ENCODE results near the gene RPL3.

Gene RPL3

DNA sequence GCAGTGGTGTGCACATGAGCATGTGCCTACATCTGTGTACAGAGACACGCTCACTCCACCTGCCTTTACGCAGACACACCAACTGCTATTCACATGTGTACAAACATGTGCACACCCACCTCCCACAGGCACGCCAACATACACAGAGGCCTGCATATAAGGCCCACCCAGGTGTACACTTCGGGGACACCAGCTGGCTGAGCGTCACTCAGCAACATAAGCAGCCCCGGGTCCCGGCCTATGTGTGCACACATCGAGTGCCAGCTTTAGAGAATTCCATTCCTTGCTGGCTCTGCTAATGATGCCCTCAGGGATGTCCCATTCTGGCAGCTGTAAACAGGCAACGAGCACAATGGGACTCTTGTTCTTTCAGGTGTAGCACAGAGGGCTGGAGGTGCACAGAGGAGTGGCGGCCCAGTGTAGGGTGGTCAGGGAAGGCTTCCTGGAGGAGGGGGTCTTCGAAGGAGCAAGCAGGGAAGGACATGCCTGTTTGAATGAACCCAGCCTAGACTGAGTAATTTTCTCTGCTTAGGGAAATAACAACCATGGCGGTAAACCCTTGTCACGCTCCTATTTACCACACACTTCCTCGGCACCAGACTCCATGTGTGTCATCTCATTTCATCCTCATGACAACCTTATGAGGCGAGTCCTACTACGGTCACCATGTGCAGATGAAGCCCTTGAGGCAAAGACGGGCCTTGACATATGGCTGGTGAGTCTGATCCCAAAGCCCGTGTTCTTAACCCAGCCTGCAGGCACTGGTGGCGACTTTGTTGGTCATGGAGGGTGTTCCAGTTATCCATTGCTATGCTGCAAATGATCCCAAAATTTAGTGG, 35.1 kb downstream of the RPL3 start:
- H3K4me3 ChIP-seq (ENCODE audit: insufficient read depth in 1 of 2, low read depth in 1 of 2, low read length in 2 of 2): no peak overlapping the region
- no peaks in the 10 kb centered on the region for H3K79me1 ChIP-seq (replicated peaks; ENCODE audit: low read length, poor library complexity, severe bottlenecking)
- no peak overlapping the region for H2AK5ac ChIP-seq (ENCODE audit: low read length, severe bottlenecking)
- no peak overlapping the region for H2BK5ac ChIP-seq (ENCODE audit: low read depth, low read length, poor library complexity, severe bottlenecking)
- H3K4me1 ChIP-seq (ENCODE audit: control insufficient read depth, insufficient read depth, low read depth, low read length): peaks cover 38% of the 10 kb centered on the region
- 92% methylated on average over 19 of the region's 19 CpGs for WGBS
- peaks cover 11% of the 10 kb centered on the region for H3K9me3 ChIP-seq (ENCODE audit: control insufficient read depth, low read length)
- no peak overlapping the region for H2BK120ac ChIP-seq (ENCODE audit: low read depth, low read length)
- H3K27me3 ChIP-seq (ENCODE audit: control insufficient read depth in 1 of 2, insufficient read depth in 1 of 2, low read length in 2 of 2): peaks cover 0 to 2% of the 10 kb centered on the region in 2 experiments
- no peak overlapping the region for H3K23ac ChIP-seq (ENCODE audit: low read length in 2 of 2)
- H2BK15ac ChIP-seq (ENCODE audit: low read depth, poor library complexity, severe bottlenecking): no peak overlapping the region
- no peak for DNase-seq
- H3K14ac ChIP-seq (ENCODE audit: low read length in 2 of 2): peak overlapping the region in 1 of 2 experiments; percentile 37
- peak overlapping the region; percentile 30 to 98 for H2BK12ac ChIP-seq (ENCODE audit: low read length in 2 of 2)
- H4K91ac ChIP-seq (ENCODE audit: low read length): peak overlapping the region; percentile 71
- H3K36me3 ChIP-seq (ENCODE audit: control insufficient read depth in 1 of 2, insufficient read depth in 2 of 2, low read depth in 1 of 2, low read length in 2 of 2): no peaks in the 10 kb centered on the region
- H3K4me2 ChIP-seq (ENCODE audit: low read length, poor library complexity, severe bottlenecking): no peak overlapping the region
- peak overlapping the region; percentile 85 for H4K8ac ChIP-seq (ENCODE audit: low read length)
- H3K4ac ChIP-seq (ENCODE audit: low read depth in 1 of 2, low read length in 2 of 2): peak overlapping the region in 1 of 2 experiments; percentile 0
- no peak overlapping the region for H2AFZ ChIP-seq (ENCODE audit: low read depth, low read length)
- peak overlapping the region; percentile 9 to 67 for H3K18ac ChIP-seq (ENCODE audit: low read depth in 1 of 2, low read length in 2 of 2)
- no peak overlapping the region for H3K27ac ChIP-seq (ENCODE audit: low read length, poor library complexity, severe bottlenecking)
- H3K9ac ChIP-seq (ENCODE audit: low read length): no peak overlapping the region

DNA sequence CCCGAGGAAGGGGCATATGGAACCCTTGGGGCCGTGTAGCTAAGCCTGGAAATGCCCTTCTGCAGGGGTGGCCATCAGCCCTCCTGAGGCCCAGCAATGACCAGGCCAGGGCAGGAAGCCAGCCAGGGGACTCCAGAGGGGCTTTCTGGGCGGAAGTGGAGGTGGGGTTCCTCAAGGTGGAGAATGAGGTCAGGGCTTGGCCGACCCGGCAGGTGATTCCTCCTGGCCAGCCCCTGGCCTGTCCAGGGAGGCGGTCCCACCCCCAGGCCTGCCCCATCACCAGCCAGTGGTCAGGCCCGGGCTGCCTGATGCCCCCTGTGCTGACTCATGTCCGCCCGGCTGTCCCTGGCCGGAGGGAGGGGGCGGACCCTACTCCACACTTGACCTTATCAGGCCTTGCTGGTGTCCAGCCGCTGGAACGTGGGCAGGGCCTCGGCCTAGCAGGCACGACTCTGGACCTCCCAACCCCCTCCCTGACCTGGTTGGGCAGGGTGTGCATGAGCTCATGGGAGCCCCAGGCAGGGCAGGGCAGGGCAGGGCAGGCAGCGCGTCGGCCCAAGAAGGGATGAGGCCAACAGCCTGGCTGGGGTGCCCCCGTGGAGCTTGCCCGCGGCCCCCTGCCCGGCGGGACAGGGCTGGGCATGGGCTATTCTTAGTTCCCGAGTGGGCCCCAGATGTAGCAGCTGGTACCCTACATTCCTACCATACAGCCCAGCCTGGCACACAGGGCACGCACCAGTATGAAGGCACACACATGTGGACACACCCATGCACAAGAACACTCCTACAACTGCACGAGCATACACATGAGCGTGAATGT, 35.9 kb downstream of the RPL3 start:
- peak overlapping the region; percentile 66 for H2AFZ ChIP-seq (ENCODE audit: low read depth, low read length)
- peak overlapping the region; percentile 85 for H4K8ac ChIP-seq (ENCODE audit: low read length)

DNA sequence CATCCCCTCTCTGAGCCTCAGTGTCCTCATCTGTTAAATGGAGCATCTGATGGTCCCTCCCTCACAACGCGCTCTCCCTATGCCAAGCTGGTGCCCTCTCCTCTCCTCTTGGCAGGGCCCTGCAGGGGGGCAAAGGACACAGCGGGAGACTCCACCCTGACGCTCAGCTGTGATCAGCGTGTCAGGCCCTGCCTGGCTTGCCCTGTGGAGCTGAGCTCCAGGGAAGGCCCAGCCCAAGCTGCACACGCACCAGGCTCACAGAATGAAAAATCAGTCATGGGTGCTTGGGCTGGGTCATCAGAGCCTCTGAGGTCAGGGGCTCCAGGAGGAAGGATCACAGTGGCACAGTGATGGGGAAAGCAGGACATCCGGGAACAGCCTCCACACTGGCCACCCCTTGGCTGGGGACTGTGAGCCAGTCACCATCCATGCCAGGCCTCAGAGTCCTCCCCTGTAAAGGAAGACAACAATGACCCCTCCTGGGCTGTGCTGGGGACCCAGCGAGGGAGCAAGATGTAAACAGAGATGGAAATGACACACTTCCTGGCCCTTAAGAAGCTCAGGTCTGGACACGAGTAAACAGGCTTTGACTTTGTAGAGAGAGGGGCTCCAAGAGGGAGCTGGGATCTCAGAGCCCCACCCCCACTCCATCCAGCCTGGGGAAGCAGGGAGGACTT, 36.6 kb downstream of the RPL3 start:
- DNase-seq: peak; percentile 73
- peak overlapping the region; percentile 97 for H4K91ac ChIP-seq (ENCODE audit: low read length)
- no peak overlapping the region for H3K9ac ChIP-seq (ENCODE audit: low read length)
- H2AFZ ChIP-seq (ENCODE audit: low read depth, low read length): peak overlapping the region; percentile 66
- H3K27me3 ChIP-seq (ENCODE audit: control insufficient read depth in 1 of 2, insufficient read depth in 1 of 2, low read length in 2 of 2): no peaks in the 10 kb centered on the region
- no peak overlapping the region for H3K4me2 ChIP-seq (ENCODE audit: low read length, poor library complexity, severe bottlenecking)
- peaks cover 35% of the 10 kb centered on the region for H3K4me1 ChIP-seq (ENCODE audit: control insufficient read depth, insufficient read depth, low read depth, low read length)
- peak overlapping the region in 1 of 2 experiments; percentile 68 for H3K14ac ChIP-seq (ENCODE audit: low read length in 2 of 2)
- H4K8ac ChIP-seq (ENCODE audit: low read length): peak overlapping the region; percentile 85
- H3K18ac ChIP-seq (ENCODE audit: low read depth in 1 of 2, low read length in 2 of 2): peak overlapping the region; percentile 82 to 96
- H3K27ac ChIP-seq (ENCODE audit: low read length, poor library complexity, severe bottlenecking): peak overlapping the region; percentile 2
- no peak overlapping the region for H2BK5ac ChIP-seq (ENCODE audit: low read depth, low read length, poor library complexity, severe bottlenecking)
- H3K79me1 ChIP-seq (replicated peaks; ENCODE audit: low read length, poor library complexity, severe bottlenecking): no peaks in the 10 kb centered on the region
- H2BK120ac ChIP-seq (ENCODE audit: low read depth, low read length): peak overlapping the region; percentile 92
- 53% methylated on average over 8 of the region's 9 CpGs for WGBS
- H3K9me3 ChIP-seq (ENCODE audit: control insufficient read depth, low read length): peaks cover 11% of the 10 kb centered on the region
- peak overlapping the region; percentile 83 for H2BK15ac ChIP-seq (ENCODE audit: low read depth, poor library complexity, severe bottlenecking)
- peak overlapping the region; percentile 42 to 94 for H3K4ac ChIP-seq (ENCODE audit: low read depth in 1 of 2, low read length in 2 of 2)
- H3K23ac ChIP-seq (ENCODE audit: low read length in 2 of 2): no peak overlapping the region
- H2BK12ac ChIP-seq (ENCODE audit: low read length in 2 of 2): peak overlapping the region; percentile 30 to 98
- H3K4me3 ChIP-seq (ENCODE audit: insufficient read depth in 1 of 2, low read depth in 1 of 2, low read length in 2 of 2): no peak overlapping the region
- H3K36me3 ChIP-seq (ENCODE audit: control insufficient read depth in 1 of 2, insufficient read depth in 2 of 2, low read depth in 1 of 2, low read length in 2 of 2): no peaks in the 10 kb centered on the region
- H2AK5ac ChIP-seq (ENCODE audit: low read length, severe bottlenecking): peak overlapping the region; percentile 50

More for the DNA sequence above, 35.9 kb downstream of the RPL3 start:
- Histone ChIP-seq H3K18ac (ENCODE audit: low read depth in 1 of 2, low read length in 2 of 2) (peak overlapping the region; percentile 82 to 96), H3K36me3 (ENCODE audit: control insufficient read depth in 1 of 2, insufficient read depth in 2 of 2, low read depth in 1 of 2, low read length in 2 of 2) (no peaks in the 10 kb centered on the region), H3K4me2 (ENCODE audit: low read length, poor library complexity, severe bottlenecking) (no peak overlapping the region), H2BK5ac (ENCODE audit: low read depth, low read length, poor library complexity, severe bottlenecking) (no peak overlapping the region), H3K4ac (ENCODE audit: low read depth in 1 of 2, low read length in 2 of 2) (peak overlapping the region; percentile 42 to 94), H2BK120ac (ENCODE audit: low read depth, low read length) (peak overlapping the region; percentile 92), H3K4me1 (ENCODE audit: control insufficient read depth, insufficient read depth, low read depth, low read length) (peaks cover 31% of the 10 kb centered on the region), H2AK5ac (ENCODE audit: low read length, severe bottlenecking) (peak overlapping the region; percentile 50), H3K9ac (ENCODE audit: low read length) (no peak overlapping the region), H2BK12ac (ENCODE audit: low read length in 2 of 2) (peak overlapping the region; percentile 30 to 98), H3K9me3 (ENCODE audit: control insufficient read depth, low read length) (peaks cover 11% of the 10 kb centered on the region), H3K14ac (ENCODE audit: low read length in 2 of 2) (peak overlapping the region in 1 of 2 experiments; percentile 37), H4K91ac (ENCODE audit: low read length) (peak overlapping the region; percentile 97), H3K27me3 (ENCODE audit: control insufficient read depth in 1 of 2, insufficient read depth in 1 of 2, low read length in 2 of 2) (no peaks in the 10 kb centered on the region), H3K79me1 (replicated peaks; ENCODE audit: low read length, poor library complexity, severe bottlenecking) (no peaks in the 10 kb centered on the region), H3K23ac (ENCODE audit: low read length in 2 of 2) (no peak overlapping the region), H3K4me3 (ENCODE audit: insufficient read depth in 1 of 2, low read depth in 1 of 2, low read length in 2 of 2) (no peak overlapping the region), H2BK15ac (ENCODE audit: low read depth, poor library complexity, severe bottlenecking) (peak overlapping the region; percentile 83), H3K27ac (ENCODE audit: low read length, poor library complexity, severe bottlenecking) (peak overlapping the region; percentile 2)
- 32% methylated on average over 23 of the region's 27 CpGs for WGBS
- DNase-seq: peak; percentile 93
